ENCODE measurements around the gene IFI6. TPM values are rescaled to one million over a fixed set of nuclear protein-coding genes. Genes with fewer than 3 reads are reported as not detected.

Gene IFI6
- total and polyA plus RNA-seq, 2 of the 4 experiments (the other 2 are of a cell fraction): 7.3 to 16.8 TPM

GRCh38 chr1:27622828-27623227 lies 49.2 kb downstream of the IFI6 start:
- H3K4me1 ChIP-seq (ENCODE audit: control insufficient read depth, insufficient read depth, low read length): no peaks in the 10 kb centered on the region
- H2BK20ac ChIP-seq (ENCODE audit: low read depth, low read length): no peak overlapping the region
- intact Hi-C loops (cut with micrococcal nuclease): no loop called here
- H2BK15ac ChIP-seq (ENCODE audit: low read depth, low read length): no peak overlapping the region
- H3K27ac ChIP-seq (ENCODE audit: insufficient read depth, low read length): no peak overlapping the region
- H2BK120ac ChIP-seq (ENCODE audit: low read depth, low read length): no peak overlapping the region
- POLR2A ChIA-PET (ENCODE audit: unreplicated experiment): no interaction called here
- H3K79me1 ChIP-seq (ENCODE audit: low read depth in 1 of 2, low read length in 2 of 2): no peaks in the 10 kb centered on the region
- H3K56ac ChIP-seq (ENCODE audit: extremely low read depth, insufficient read depth, low read length): no peak overlapping the region
- no peak overlapping the region for H3K14ac ChIP-seq (replicated peaks; ENCODE audit: low read depth, low read length)
- no peak for TF ChIP-seq FOS (IDR thresholded peaks at IDR 0.05; ENCODE audit: low read depth, low read length)
- TF ChIP-seq BHLHE40 (IDR thresholded peaks at IDR 0.05; ENCODE audit: low read depth, low read length): no peak
- TF ChIP-seq POLR2A (IDR thresholded peaks at IDR 0.05; ENCODE audit: low read depth, low read length): no peak
- no peak for TF ChIP-seq CHD1 (IDR thresholded peaks at IDR 0.05; ENCODE audit: low read depth, low read length)
- TF ChIP-seq RFX5 (IDR thresholded peaks at IDR 0.05; ENCODE audit: low read depth, low read length): no peak
- TF ChIP-seq CTCF (conservative IDR thresholded peaks at IDR 0.05; ENCODE audit: low read depth, low read length): no peak
- no peak for TF ChIP-seq RCOR1 (IDR thresholded peaks at IDR 0.05; ENCODE audit: insufficient replicate concordance, low read length)
- TF ChIP-seq SMC3 (IDR thresholded peaks at IDR 0.05; ENCODE audit: low read depth, low read length): no peak
- TF ChIP-seq MXI1 (IDR thresholded peaks at IDR 0.05; ENCODE audit: borderline replicate concordance, low read depth, low read length): no peak
- TF ChIP-seq CEBPB (IDR thresholded peaks at IDR 0.05; ENCODE audit: low read depth, low read length): no peak
- no peak for TF ChIP-seq NFE2L2 (IDR thresholded peaks at IDR 0.05; ENCODE audit: low read depth, low read length)
- TF ChIP-seq RAD21 (IDR thresholded peaks at IDR 0.05; ENCODE audit: low read length): no peak
- TF ChIP-seq USF2 (IDR thresholded peaks at IDR 0.05; ENCODE audit: low read depth, low read length): no peak
- TF ChIP-seq MAFK (IDR thresholded peaks at IDR 0.05; ENCODE audit: low read depth, low read length): no peak
- no peak for TF ChIP-seq MAZ (IDR thresholded peaks at IDR 0.05; ENCODE audit: borderline replicate concordance, low read depth, low read length)
- no peak for TF ChIP-seq ELK1 (IDR thresholded peaks at IDR 0.05; ENCODE audit: borderline replicate concordance, low read depth, low read length)
- H2AK5ac ChIP-seq (ENCODE audit: low read depth, low read length): no peak overlapping the region
- H4K5ac ChIP-seq (ENCODE audit: low read depth, low read length): no peak overlapping the region
- no peak overlapping the region for H4K91ac ChIP-seq (ENCODE audit: insufficient read depth, low read depth, low read length)
- no CpG with 5 or more reads among the region's 4 CpGs for WGBS, 2 experiments (ENCODE audit: extremely low coverage in 2 of 2, insufficient read length in 1 of 2)
- no TSS peak for BruUV-seq (replicated peaks)
- H2AFZ ChIP-seq (replicated peaks; ENCODE audit: low read length, poor library complexity): no peak overlapping the region
- ATAC-seq (ENCODE audit: low read depth) (no peak), DNase-seq (no peak)
- H3K4ac ChIP-seq (ENCODE audit: low read depth, low read length): no peak overlapping the region
- H3K23ac ChIP-seq (ENCODE audit: low read depth, low read length): no peak overlapping the region
- peaks cover 18% of the 10 kb centered on the region for H3K27me3 ChIP-seq (ENCODE audit: control insufficient read depth, insufficient read depth, low read length)
- no peak overlapping the region for H2BK5ac ChIP-seq (ENCODE audit: low read depth, low read length, poor library complexity, severe bottlenecking)
- H3K9me3 ChIP-seq (ENCODE audit: control insufficient read depth, insufficient read depth, low read length): no peaks in the 10 kb centered on the region
- no peaks in the 10 kb centered on the region; the same call in 1 of the 2 replicates for H3K9me1 ChIP-seq (ENCODE audit: insufficient read depth, low read length)
- no peak overlapping the region for H3K18ac ChIP-seq (ENCODE audit: low read depth, low read length)
- H2AK9ac ChIP-seq (replicated peaks; ENCODE audit: low read depth, low read length, poor library complexity): no peak overlapping the region
- no peak overlapping the region for H3K4me2 ChIP-seq (ENCODE audit: low read depth, low read length)
- H3K9ac ChIP-seq (ENCODE audit: low read depth, low read length): no peak overlapping the region
- H3K36me3 ChIP-seq (ENCODE audit: control insufficient read depth, insufficient read depth, low read length): no peaks in the 10 kb centered on the region
- no peak overlapping the region for H3K4me3 ChIP-seq (ENCODE audit: insufficient read depth, low read depth, low read length)
- CTCF ChIA-PET: no interaction called here
- in situ Hi-C loops (cut with MboI; ENCODE audit: low sequenced_read_pairs): no loop called here
- H4K8ac ChIP-seq (ENCODE audit: low read depth in 2 of 2, low read length in 2 of 2): no peak overlapping the region
- dilution Hi-C loops (cut with HindIII; ENCODE audit: low sequenced_read_pairs, unreplicated experiment): no loop called here
- no peaks in the 10 kb centered on the region for H4K20me1 ChIP-seq (ENCODE audit: insufficient read depth, low read length)
